NCI-H446 (cell line): Measurements from ENCODE around the gene ADH4.
"Not testable (repeated sequence)": the region's sequence is repeated elsewhere in the genome, so short reads cannot be mapped to it uniquely, and the experiment has no call there.

Source experiments
- DNase-seq, 2 experiments: peaks; one replicate each; lab custom pipeline; 2025; lab: John Stamatoyannopoulos, UW

The ADH4 gene

GRCh38 chr4:99080869-99081268, 63.2 kb downstream of the ADH4 start:
- DNase-seq = not testable (repeated sequence)

DNA sequence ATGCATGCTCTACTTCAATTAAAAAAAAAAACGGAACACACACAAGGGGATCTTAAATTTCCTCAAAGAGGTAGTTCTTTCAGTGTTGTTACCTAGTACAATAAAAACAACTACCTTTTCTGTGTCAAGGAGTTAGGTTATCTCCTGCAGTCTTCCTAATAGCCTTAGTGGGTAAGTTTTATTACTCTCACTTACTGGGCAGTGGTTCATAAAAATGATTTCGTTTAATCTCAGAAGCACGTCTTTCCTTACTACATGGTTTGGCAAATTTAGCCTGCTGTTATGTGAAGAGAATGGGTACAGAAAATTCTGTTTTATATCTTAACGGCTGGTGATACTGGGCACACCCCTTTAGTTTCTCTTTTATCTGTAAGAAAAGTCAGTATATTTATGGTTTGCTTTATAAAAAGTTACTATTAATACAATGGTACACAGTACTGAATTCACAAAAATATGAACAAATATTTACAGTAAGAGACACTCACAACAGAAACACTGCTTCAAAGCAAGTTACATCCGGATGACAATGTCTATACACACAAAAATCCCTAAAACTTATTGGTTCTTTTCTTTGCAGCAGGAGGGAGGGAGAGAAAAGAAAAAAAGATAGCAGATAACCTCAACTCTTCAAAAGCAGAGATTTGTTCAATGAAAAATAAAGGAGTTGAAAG, 64.3 kb downstream of the ADH4 start:
- DNase-seq = no peak

DNA sequence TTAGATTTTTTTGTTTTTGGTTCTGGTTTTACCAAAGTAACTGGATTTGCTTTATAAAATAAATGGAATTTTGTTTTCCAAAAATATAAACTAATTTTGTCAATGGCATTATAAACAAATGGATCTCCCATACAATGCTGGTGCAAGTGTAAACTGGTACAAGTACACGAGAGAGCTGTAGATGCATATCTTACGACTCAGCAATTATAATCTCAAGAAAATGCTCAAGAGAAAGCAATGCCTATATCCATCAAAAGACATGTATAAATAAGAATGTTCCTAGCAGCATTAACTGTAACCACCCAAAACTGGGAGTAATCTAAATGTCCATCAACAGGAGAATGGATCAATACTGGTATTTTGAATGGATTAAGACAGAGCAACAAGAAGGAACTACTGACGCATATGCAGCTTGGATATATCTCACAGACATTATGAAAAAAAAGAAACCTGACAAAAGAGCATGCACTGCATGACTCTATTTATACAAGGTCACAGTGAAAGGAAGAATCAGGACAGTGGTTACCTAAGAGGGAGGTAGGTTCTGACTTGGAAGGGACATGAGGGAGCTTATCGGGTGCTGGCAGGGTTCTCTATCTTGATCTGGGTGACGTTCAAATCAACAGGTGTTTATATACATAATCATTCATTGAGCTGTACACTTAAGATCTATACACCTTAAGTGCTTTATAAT, 65.0 kb downstream of the ADH4 start:
- DNase-seq = no peak

- DNase-seq = no peak
Measured at GRCh38 chr4:99078336-99078735, 65.8 kb downstream of the ADH4 start.

DNA sequence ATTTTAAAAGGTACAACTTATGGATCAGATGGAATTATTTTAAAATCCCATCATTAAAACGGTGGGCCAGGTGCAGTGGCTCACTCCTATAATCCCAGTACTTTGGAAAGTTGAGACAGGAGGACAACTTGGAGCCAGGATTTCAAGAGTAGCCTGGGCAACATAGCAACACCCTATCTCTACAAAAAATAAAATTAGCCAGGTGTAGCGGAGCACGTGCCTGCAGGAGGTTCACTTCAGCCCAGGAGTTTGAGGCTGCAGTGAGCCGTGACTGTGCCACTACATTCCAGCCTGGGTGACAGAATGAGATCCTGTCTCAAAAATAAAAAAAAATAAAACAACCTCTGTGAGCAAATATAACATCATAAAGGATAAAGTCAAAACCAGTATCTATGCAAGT, 66.9 kb downstream of the ADH4 start:
- no peak for DNase-seq

- DNase-seq = no peak
Measured at GRCh38 chr4:99076292-99076976, 67.7 kb downstream of the ADH4 start.

GRCh38 chr4:99074816-99075215, 69.3 kb downstream of the ADH4 start:
- DNase-seq = no peak
